ENCODE data around the gene TCN2. TPM values are rescaled to one million over a fixed set of nuclear protein-coding genes. Genes with fewer than 3 reads are reported as not detected.
A peak's percentile ranks its signal among the peaks of the same experiment; 100 is the strongest.

Gene TCN2
- total and polyA plus RNA-seq, 9 of the 15 experiments (the other 6 are each of a cell fraction or from before 2014, with no cell fraction given) = 0.88 to 5.4 (median 1.7) TPM

GRCh38 chr22:30649430-30650007 lies 42.5 kb downstream of the TCN2 start (continued):
- TF ChIP-seq, protein P1, sequence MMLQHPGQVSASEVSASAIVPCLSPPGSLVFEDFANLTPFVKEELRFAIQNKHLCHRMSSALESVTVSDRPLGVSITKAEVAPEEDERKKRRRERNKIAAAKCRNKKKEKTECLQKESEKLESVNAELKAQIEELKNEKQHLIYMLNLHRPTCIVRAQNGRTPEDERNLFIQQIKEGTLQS (IDR thresholded peaks at IDR 0.05) = peak; percentile 91
- TF ChIP-seq, protein P1 (CRISPR knock-in tag; conservative IDR thresholded peaks at IDR 0.05) = 0 out of 2 replicates have a peak, but pooled peaks have one; percentile 35
- TF ChIP-seq CREM (IDR thresholded peaks at IDR 0.05; ENCODE audit: low read depth) (peak; percentile 24; the same call in 1 of the 2 replicates), LCOR (CRISPR knock-in tag; IDR thresholded peaks at IDR 0.05) (no peak), NFE2 (IDR thresholded peaks at IDR 0.05; ENCODE audit: low read depth) (0 out of 2 replicates have a peak, but pooled peaks have one; percentile 53), XRCC4 (IDR thresholded peaks at IDR 0.05; ENCODE audit: extremely low read depth, insufficient read depth, insufficient read length) (no peak), NBN (IDR thresholded peaks at IDR 0.05; ENCODE audit: low read depth) (no peak), JUNB (CRISPR knock-in tag; conservative IDR thresholded peaks at IDR 0.05) (no peak), NCOA4 (IDR thresholded peaks at IDR 0.05; ENCODE audit: partially characterized antibody) (no peak), DNMT1 (IDR thresholded peaks at IDR 0.05) (no peak), SAFB2 (IDR thresholded peaks at IDR 0.05; ENCODE audit: borderline replicate concordance, low read depth, low read length, severe bottlenecking) (no peak), NCOA6 (IDR thresholded peaks at IDR 0.05) (no peak), XRCC5 (IDR thresholded peaks at IDR 0.05; ENCODE audit: low read depth, low read length) (no peak), TGIF2 (CRISPR knock-in tag; IDR thresholded peaks at IDR 0.05) (no peak), TBL1XR1 (IDR thresholded peaks at IDR 0.05; ENCODE audit: low read length in 2 of 2) (no peak), EGR1 (conservative IDR thresholded peaks at IDR 0.05) (peak; percentile 62), ZNF311 (CRISPR knock-in tag; IDR thresholded peaks at IDR 0.05) (no peak), FOSL1 (tag; conservative IDR thresholded peaks at IDR 0.05) (peak; percentile 95), FUS (optimal IDR thresholded peaks at IDR 0.05; ENCODE audit: low read depth, low read length) (no peak), NRF1 (conservative IDR thresholded peaks at IDR 0.05 in 1 of 2, IDR thresholded peaks at IDR 0.05 in 1 of 2) (peak; percentile 10 to 39; a peak in 2 of 4 replicates), RBBP5 (IDR thresholded peaks at IDR 0.05; ENCODE audit: borderline replicate concordance, insufficient read depth, low read length, poor library complexity, severe bottlenecking) (no peak), GTF2B (IDR thresholded peaks at IDR 0.05; ENCODE audit: extremely low read depth, insufficient read length) (no peak), SPI1 (IDR thresholded peaks at IDR 0.05; ENCODE audit: borderline replicate concordance, low read depth, low read length) (peak; percentile 92), PHB (CRISPR knock-in tag; IDR thresholded peaks at IDR 0.05) (no peak), SMARCE1 (IDR thresholded peaks at IDR 0.05) (peak; percentile 80), CBX8 (IDR thresholded peaks at IDR 0.05; ENCODE audit: borderline replicate concordance, extremely low read depth, low read depth, low read length, poor library complexity, severe bottlenecking) (no peak)
- TF ChIP-seq, protein P2, sequence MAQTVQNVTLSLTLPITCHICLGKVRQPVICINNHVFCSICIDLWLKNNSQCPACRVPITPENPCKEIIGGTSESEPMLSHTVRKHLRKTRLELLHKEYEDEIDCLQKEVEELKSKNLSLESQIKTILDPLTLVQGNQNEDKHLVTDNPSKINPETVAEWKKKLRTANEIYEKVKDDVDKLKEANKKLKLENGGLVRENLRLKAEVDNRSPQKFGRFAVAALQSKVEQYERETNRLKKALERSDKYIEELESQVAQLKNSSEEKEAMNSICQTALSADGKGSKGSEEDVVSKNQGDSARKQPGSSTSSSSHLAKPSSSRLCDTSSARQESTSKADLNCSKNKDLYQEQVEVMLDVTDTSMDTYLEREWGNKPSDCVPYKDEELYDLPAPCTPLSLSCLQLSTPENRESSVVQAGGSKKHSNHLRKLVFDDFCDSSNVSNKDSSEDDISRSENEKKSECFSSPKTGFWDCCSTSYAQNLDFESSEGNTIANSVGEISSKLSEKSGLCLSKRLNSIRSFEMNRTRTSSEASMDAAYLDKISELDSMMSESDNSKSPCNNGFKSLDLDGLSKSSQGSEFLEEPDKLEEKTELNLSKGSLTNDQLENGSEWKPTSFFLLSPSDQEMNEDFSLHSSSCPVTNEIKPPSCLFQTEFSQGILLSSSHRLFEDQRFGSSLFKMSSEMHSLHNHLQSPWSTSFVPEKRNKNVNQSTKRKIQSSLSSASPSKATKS (CRISPR knock-in tag; IDR thresholded peaks at IDR 0.05) = no peak

Data from K562 (cell line).